HG03066 (cell line): Measurements from ENCODE around the gene NFASC.

Experiments
- ATAC-seq: cut with Tn5 transposase; IDR thresholded peaks from one replicate; pipeline ENCODE4 v1.9.1; 2021; ENCODE audit warnings: low read depth; ENCODE audit not compliant: unreplicated experiment

NFASC gene

GRCh38 chr1:204870160-204870912 lies at the start of gene NFASC:
NFASC (plus strand) TSS chr1:204870862; CDS start chr1:204944316, 73,454 bp downstream.
- ATAC-seq = no peak

- ATAC-seq = no peak
Measured at GRCh38 chr1:204821476-204821875, 49.2 kb upstream of the NFASC start.

GRCh38 chr1:204821924-204822323 lies 48.7 kb upstream of the NFASC start:
- ATAC-seq = no peak

GRCh38 chr1:204826970-204827369 lies 43.7 kb upstream of the NFASC start:
- ATAC-seq = no peak

- no peak for ATAC-seq
Measured at GRCh38 chr1:204828352-204828850, 42.3 kb upstream of the NFASC start.

GRCh38 chr1:204829133-204829825 lies 41.4 kb upstream of the NFASC start:
- ATAC-seq = no peak

GRCh38 chr1:204830747-204831146 lies 39.9 kb upstream of the NFASC start:
- no peak for ATAC-seq

- ATAC-seq = no peak
Measured at GRCh38 chr1:204831186-204831585, 39.5 kb upstream of the NFASC start.

GRCh38 chr1:204834336-204834735 lies 36.3 kb upstream of the NFASC start:
- ATAC-seq = no peak

- no peak for ATAC-seq
Measured at GRCh38 chr1:204834752-204835151, 35.9 kb upstream of the NFASC start.

GRCh38 chr1:204835737-204836136 lies 34.9 kb upstream of the NFASC start:
- ATAC-seq = no peak

- ATAC-seq = no peak
Measured at GRCh38 chr1:204836856-204837255, 33.8 kb upstream of the NFASC start.

GRCh38 chr1:204837440-204838084 lies 33.1 kb upstream of the NFASC start:
- ATAC-seq = no peak

- ATAC-seq = no peak
Measured at GRCh38 chr1:204841316-204841715, 29.3 kb upstream of the NFASC start.

GRCh38 chr1:204841798-204842197 lies 28.9 kb upstream of the NFASC start:
- ATAC-seq = no peak

- ATAC-seq = no peak
Measured at GRCh38 chr1:204842369-204842768, 28.3 kb upstream of the NFASC start.

- no peak for ATAC-seq
Measured at GRCh38 chr1:204842892-204843291, 27.8 kb upstream of the NFASC start.

- ATAC-seq = no peak
Measured at GRCh38 chr1:204846546-204846945, 24.1 kb upstream of the NFASC start.

GRCh38 chr1:204848579-204848978 lies 22.1 kb upstream of the NFASC start:
- no peak for ATAC-seq

GRCh38 chr1:204852854-204853253 lies 17.8 kb upstream of the NFASC start:
- ATAC-seq = no peak

- ATAC-seq = no peak
Measured at GRCh38 chr1:204853436-204853835, 17.2 kb upstream of the NFASC start.
